ENCODE results near the gene S1PR4.
"Not testable (repeated sequence)": the region's sequence is repeated elsewhere in the genome, so short reads cannot be mapped to it uniquely, and the experiment has no call there.

Gene S1PR4

GRCh38 chr19:3151563-3152418 lies 26.8 kb upstream of the S1PR4 start:
- in situ Hi-C loops (cut with HindIII; ENCODE audit: low sequenced_read_pairs): no loop called here
- no peak for TF ChIP-seq CTCF (IDR thresholded peaks at IDR 0.05; ENCODE audit: low read depth, low read length)
- no peak for DNase-seq (ENCODE audit: low read depth, low spot score)
- H3K4me3 ChIP-seq (ENCODE audit: low read depth, low read length): no peak overlapping the region

GRCh38 chr19:3152419-3152780 lies 26.2 kb upstream of the S1PR4 start:
- in situ Hi-C loops (cut with HindIII; ENCODE audit: low sequenced_read_pairs): no loop called here
- no peak overlapping the region for H3K4me3 ChIP-seq (ENCODE audit: low read depth, low read length)
- TF ChIP-seq CTCF (IDR thresholded peaks at IDR 0.05; ENCODE audit: low read depth, low read length): no peak
- DNase-seq (ENCODE audit: low read depth, low spot score): no peak

- DNase-seq (ENCODE audit: low read depth, low spot score): no peak
Observed at GRCh38 chr19:3153286-3154230, 25.0 kb upstream of the S1PR4 start.

GRCh38 chr19:3154447-3154846 lies 24.1 kb upstream of the S1PR4 start:
- DNase-seq (ENCODE audit: low read depth, low spot score); in situ Hi-C loops (cut with HindIII; ENCODE audit: low sequenced_read_pairs); H3K4me3 ChIP-seq (ENCODE audit: low read depth, low read length): not testable (repeated sequence)

More at GRCh38 chr19:3153286-3154230, 25.0 kb upstream of the S1PR4 start:
- TF ChIP-seq CTCF (IDR thresholded peaks at IDR 0.05; ENCODE audit: low read depth, low read length): no peak
- no peak overlapping the region for H3K4me3 ChIP-seq (ENCODE audit: low read depth, low read length)
- in situ Hi-C loops (cut with HindIII; ENCODE audit: low sequenced_read_pairs): no loop called here

GRCh38 chr19:3154957-3155736 lies 23.4 kb upstream of the S1PR4 start:
- no peak for TF ChIP-seq CTCF (IDR thresholded peaks at IDR 0.05; ENCODE audit: low read depth, low read length)
- H3K4me3 ChIP-seq (ENCODE audit: low read depth, low read length): peak overlapping the region; percentile 10
- DNase-seq (ENCODE audit: low read depth, low spot score): peak; percentile 96
- in situ Hi-C loops (cut with HindIII; ENCODE audit: low sequenced_read_pairs): no loop called here

GRCh38 chr19:3157096-3157845 lies 21.3 kb upstream of the S1PR4 start:
- TF ChIP-seq CTCF (IDR thresholded peaks at IDR 0.05; ENCODE audit: low read depth, low read length): no peak
- in situ Hi-C loops (cut with HindIII; ENCODE audit: low sequenced_read_pairs): no loop called here
- no peak for DNase-seq (ENCODE audit: low read depth, low spot score)
- no peak overlapping the region for H3K4me3 ChIP-seq (ENCODE audit: low read depth, low read length)
